NCI-H1092 (cell line): ENCODE results near the gene IQGAP2.

Source experiments
- DNase-seq: peaks from one replicate; lab custom pipeline; 2025; lab: John Stamatoyannopoulos, UW

The IQGAP2 gene

DNA sequence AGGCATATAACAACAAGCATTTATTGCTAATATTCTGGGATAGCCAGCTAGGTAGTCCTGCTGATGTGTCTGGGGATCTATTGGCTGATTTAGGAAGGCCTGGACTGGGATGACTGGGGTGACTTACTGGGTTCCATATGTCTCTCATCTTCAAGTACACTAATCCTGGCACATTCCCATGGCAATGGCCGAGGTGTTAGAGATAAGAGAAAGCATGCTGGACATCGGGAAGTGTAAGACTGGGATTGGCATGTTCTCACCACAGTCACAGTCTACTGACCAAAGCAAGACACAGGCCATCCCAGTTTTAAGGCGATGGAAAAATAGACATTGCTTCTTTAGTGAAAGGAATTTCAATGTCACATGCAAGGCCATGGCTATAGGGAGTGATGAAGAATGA, 342.6 kb downstream of the IQGAP2 start:
- no peak for DNase-seq

GRCh38 chr5:76746677-76747076, 343.6 kb downstream of the IQGAP2 start:
- DNase-seq = no peak

GRCh38 chr5:76747706-76748105, 344.6 kb downstream of the IQGAP2 start:
- DNase-seq = no peak

GRCh38 chr5:76751291-76751690, 348.2 kb downstream of the IQGAP2 start:
- DNase-seq = no peak

DNA sequence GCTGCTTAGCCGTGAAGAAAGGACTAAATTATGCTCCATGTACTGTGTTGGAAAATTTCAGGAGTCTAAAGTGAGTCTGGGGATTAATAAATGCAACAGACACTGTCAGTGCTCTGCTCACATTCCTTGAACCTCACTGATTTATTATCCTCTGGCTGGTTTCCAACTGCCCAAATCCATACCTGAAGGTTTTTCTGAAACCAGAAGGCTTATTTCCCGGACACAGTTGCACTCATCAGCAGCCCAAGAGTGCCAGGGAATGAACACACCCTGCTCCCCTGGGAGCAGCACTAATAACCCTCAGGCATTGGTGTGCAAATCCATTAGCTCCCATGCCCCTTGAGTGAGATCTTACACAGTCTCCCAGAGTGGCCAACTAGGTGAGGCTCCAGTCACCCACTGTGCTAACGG, 351.6 kb downstream of the IQGAP2 start:
- DNase-seq = no peak

- DNase-seq = no peak
Measured at GRCh38 chr5:76755779-76756637, 352.9 kb downstream of the IQGAP2 start.

- no peak for DNase-seq
Measured at GRCh38 chr5:76757049-76757448, 354.0 kb downstream of the IQGAP2 start.
